Lung (tissue), 16 donors: ENCODE results near the gene GOLGA8J. TPM values are rescaled to one million over a fixed set of nuclear protein-coding genes. Genes with fewer than 3 reads are reported as not detected.
"Not testable (repeated sequence)": the region's sequence is repeated elsewhere in the genome, so short reads cannot be mapped to it uniquely, and the experiment has no call there.

Experiments used
- ATAC-seq: fragments of 200-7000 bp; cut with Tn5 transposase; one replicate; pipeline ENCODE4 v1.9.1; 2020; ENCODE audit warnings: moderate number of reproducible peaks; ENCODE audit not compliant: insufficient read depth, low FRiP score
- DNase-seq, 3 donors: peaks; one replicate each; pipeline ENCODE4 v3.0.0-alpha.2; 2013 to 2017
- H3K27ac ChIP-seq, 2 donors: one replicate each; pipeline ENCODE4 v1.5.1; 2013; ENCODE audit warnings: mild to moderate bottlenecking in 2 of 2, moderate library complexity in 2 of 2, control low read depth in 1 of 2, inconsistent platforms in 1 of 2, low read depth in 1 of 2, low read length in 1 of 2
- H3K27me3 ChIP-seq, 3 donors: one replicate each; pipeline ENCODE4 v1.5.1; 2013; ENCODE audit warnings: low read length in 2 of 3; ENCODE audit not compliant: control insufficient read depth in 3 of 3, insufficient read depth in 3 of 3
- H3K36me3 ChIP-seq, 4 donors: one replicate each; pipeline ENCODE4 v1.5.1; 2013; ENCODE audit warnings: low read length in 4 of 4, mild to moderate bottlenecking in 1 of 4, moderate library complexity in 1 of 4; ENCODE audit not compliant: control insufficient read depth in 4 of 4, insufficient read depth in 4 of 4
- H3K4me1 ChIP-seq, 5 donors: one replicate each; pipeline ENCODE4 v1.5.1; 2013; ENCODE audit warnings: low read length in 5 of 5, mild to moderate bottlenecking in 2 of 5, moderate library complexity in 1 of 5; ENCODE audit not compliant: control insufficient read depth in 5 of 5, insufficient read depth in 5 of 5
- H3K4me3 ChIP-seq: one replicate; pipeline ENCODE4 v1.5.1; 2013; ENCODE audit warnings: mild to moderate bottlenecking, control low read depth, moderate library complexity
- H3K9ac ChIP-seq, 2 donors: one replicate each; pipeline ENCODE4 v1.5.1; 2013; ENCODE audit warnings: low read length in 2 of 2, control low read depth in 1 of 2; ENCODE audit not compliant: insufficient read depth in 1 of 2
- H3K9me3 ChIP-seq, 4 donors: one replicate each; pipeline ENCODE4 v1.5.1; 2013; ENCODE audit warnings: low read length in 3 of 4, mild to moderate bottlenecking in 1 of 4, moderate library complexity in 1 of 4; ENCODE audit not compliant: control insufficient read depth in 4 of 4, insufficient read depth in 3 of 4
- WGBS, 2 donors: extraction: QIAGEN DNeasy Blood & Tissue Kit; methylation state at CpG; one replicate each; pipeline ENCODE4 v1.1.7; 2013; 5-methylcytosine and 5-hydroxymethylcytosine counted together
- long read RNA-seq, 5 donors: transcript quantifications; one replicate each; lab custom pipeline, GENCODE V29; 2026
- polyA plus RNA-seq, 2 donors: library from polyadenylated mRNA; stranded (reverse); fragments of 200-250 nt; gene quantifications; one replicate each; pipeline ENCODE4 v1.2.1, GENCODE V29; 2013
- total RNA-seq, 2 donors: library from RNA; depleted of rRNA in 1 of 2; stranded (reverse); fragments of >200 nt in 1 of 2; gene quantifications; one replicate each; pipeline ENCODE4 v1.2.1, GENCODE V29; 2014 to 2021
- TF ChIP-seq, protein P1 (sequence below): IDR thresholded peaks from 2 replicates; pipeline ENCODE4 v1.5.1; 2012; ENCODE audit warnings: mild to moderate bottlenecking; ENCODE audit errors: control extremely low read depth, extremely low read depth
- donor health status: control.
- donor health status: control.
- donor health status: Bipolar disorder and iron deficiency.
- donor health status: healthy.
- donor health status: DM: yes; HTN: yes; CAD: no.

Gene GOLGA8J, protein sequence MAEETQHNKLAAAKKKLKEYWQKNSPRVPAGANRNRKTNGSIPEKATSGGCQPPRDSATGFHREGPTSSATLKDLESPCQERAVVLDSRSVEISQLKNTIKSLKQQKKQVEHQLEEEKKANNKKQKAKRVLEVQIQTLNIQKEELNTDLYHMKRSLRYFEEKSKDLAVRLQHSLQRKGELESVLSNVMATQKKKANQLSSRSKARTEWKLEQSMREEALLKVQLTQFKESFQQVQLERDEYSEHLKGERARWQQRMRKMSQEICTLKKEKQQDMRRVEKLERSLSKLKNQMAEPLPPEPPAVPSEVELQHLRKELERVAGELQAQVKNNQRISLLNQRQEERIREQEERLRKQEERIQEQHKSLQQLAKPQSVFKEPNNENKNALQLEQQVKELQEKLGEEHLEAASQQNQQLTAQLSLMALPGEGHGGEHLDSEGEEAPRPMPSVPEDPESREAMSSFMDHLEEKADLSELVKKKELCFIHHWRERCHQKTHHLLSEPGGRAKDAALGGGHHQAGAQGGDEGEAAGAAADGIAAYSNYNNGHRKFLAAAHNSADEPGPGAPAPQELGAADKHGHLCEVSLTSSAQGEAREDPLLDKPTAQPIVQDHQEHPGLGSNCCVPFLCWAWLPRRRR
- total RNA-seq (under 1 TPM in 1 of 2 donors, not detected in 1; 0.20 TPM), polyA plus RNA-seq (not detected)
- long read RNA-seq, donor 1 = 0 reads
- long read RNA-seq, donor 2 = 0 reads
- long read RNA-seq, donor 3 = 0 reads
- long read RNA-seq, donor 4 = 0 reads
- long read RNA-seq, donor 5 = 0 reads

DNA sequence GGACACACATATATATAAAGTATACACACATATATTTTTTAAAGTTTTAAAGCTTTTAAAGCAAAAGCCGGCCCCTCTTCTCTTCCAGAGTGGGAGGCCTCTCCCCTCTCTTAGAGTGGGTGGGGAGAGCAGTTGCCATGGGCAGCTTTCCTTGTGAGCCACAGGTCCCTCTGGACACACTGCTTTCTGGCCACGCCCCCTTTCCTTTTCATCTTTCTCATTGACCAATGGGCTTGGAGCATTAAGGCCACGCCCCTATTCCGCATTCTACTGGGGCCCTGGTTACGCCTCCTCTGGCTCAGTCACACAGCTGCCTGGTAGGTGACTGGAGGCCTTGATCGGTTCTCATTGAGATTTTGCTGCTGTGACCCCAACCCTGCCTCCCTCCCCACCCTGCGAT is at the start of gene GOLGA8J:
Gene GOLGA8J, plus strand, starts transcription at position 301 of the 400 bp plus-strand sequence. Its CDS starts 98 bp downstream, at position 399.
- H3K9me3 ChIP-seq, H3K9ac ChIP-seq, DNase-seq, H3K27ac ChIP-seq, H3K4me3 ChIP-seq, ATAC-seq, H3K4me1 ChIP-seq, H3K27me3 ChIP-seq, H3K36me3 ChIP-seq: not testable (repeated sequence)
- no CpG with 5 or more reads among the region's 7 CpGs for WGBS, 2 donors

DNA sequence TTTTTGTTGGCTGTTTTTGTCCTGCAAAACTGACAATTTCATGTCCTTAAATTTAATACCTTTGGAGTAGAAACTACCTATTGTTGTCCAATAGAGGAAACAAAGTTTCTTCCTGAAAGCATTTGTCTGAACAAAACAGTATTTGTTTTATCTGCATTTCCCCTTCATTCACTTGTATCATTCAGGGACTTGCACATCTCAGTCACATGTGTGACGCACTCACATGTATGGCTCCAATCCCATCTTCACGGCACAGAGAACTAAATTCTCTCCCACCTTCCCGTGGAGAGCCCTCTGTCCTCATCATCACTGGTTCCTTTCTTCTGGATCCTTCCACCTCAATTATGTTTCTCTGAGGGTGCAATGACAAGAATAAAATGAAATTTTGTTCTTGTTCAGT is 49.5 kb upstream of the GOLGA8J start:
- Histone ChIP-seq H3K4me1 (no peaks in the 10 kb centered on the region), H3K4me3 (no peak overlapping the region), H3K9ac (no peak overlapping the region), H3K27ac (no peak overlapping the region), H3K27me3 (no peaks in the 10 kb centered on the region), H3K9me3 (peaks cover 0 to 6% (median 3%) of the 10 kb centered on the region in 4 donors), H3K36me3 (no peaks in the 10 kb centered on the region)
- no peak for ATAC-seq
- 88 to 92% methylated on average over 3 of the region's 3 CpGs for WGBS, 2 donors
- TF ChIP-seq, protein P1, sequence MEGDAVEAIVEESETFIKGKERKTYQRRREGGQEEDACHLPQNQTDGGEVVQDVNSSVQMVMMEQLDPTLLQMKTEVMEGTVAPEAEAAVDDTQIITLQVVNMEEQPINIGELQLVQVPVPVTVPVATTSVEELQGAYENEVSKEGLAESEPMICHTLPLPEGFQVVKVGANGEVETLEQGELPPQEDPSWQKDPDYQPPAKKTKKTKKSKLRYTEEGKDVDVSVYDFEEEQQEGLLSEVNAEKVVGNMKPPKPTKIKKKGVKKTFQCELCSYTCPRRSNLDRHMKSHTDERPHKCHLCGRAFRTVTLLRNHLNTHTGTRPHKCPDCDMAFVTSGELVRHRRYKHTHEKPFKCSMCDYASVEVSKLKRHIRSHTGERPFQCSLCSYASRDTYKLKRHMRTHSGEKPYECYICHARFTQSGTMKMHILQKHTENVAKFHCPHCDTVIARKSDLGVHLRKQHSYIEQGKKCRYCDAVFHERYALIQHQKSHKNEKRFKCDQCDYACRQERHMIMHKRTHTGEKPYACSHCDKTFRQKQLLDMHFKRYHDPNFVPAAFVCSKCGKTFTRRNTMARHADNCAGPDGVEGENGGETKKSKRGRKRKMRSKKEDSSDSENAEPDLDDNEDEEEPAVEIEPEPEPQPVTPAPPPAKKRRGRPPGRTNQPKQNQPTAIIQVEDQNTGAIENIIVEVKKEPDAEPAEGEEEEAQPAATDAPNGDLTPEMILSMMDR = no peak
- no peak for DNase-seq

DNA sequence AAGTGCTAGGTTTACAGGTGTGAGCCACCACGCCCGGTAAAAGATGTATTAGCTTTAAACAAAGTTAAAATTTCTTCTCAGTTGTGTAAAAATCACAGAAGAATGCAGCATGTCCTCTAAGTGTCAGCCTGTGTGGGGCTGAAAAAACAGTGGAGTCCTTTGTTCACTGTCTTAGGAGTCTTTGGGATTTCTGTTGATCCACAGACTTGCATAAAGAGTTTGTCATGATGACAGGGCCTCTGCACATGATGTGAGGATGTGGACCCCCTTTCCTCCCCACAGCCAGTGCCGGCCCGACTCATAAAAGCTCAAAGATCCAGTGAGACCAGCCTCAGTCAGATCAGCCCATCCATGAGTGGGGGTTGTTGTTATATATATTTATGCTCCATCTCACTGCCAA is 49.0 kb upstream of the GOLGA8J start:
- no peak for ATAC-seq
- Histone ChIP-seq H3K27me3 (no peaks in the 10 kb centered on the region), H3K9me3 (peaks cover 0 to 6% (median 3%) of the 10 kb centered on the region in 4 donors), H3K27ac (no peak overlapping the region), H3K4me3 (no peak overlapping the region), H3K9ac (no peak overlapping the region), H3K36me3 (no peaks in the 10 kb centered on the region), H3K4me1 (no peaks in the 10 kb centered on the region)
- DNase-seq = no peak
- WGBS, 2 donors = 95 to 96% methylated on average over 4 of the region's 4 CpGs
- TF ChIP-seq, protein P1 = no peak
